Measurements from ENCODE around the gene TMPRSS9.

TMPRSS9 gene

GRCh38 chr19:2330255-2330631, 29.8 kb upstream of the TMPRSS9 start:
- no peak for DNase-seq

DNA sequence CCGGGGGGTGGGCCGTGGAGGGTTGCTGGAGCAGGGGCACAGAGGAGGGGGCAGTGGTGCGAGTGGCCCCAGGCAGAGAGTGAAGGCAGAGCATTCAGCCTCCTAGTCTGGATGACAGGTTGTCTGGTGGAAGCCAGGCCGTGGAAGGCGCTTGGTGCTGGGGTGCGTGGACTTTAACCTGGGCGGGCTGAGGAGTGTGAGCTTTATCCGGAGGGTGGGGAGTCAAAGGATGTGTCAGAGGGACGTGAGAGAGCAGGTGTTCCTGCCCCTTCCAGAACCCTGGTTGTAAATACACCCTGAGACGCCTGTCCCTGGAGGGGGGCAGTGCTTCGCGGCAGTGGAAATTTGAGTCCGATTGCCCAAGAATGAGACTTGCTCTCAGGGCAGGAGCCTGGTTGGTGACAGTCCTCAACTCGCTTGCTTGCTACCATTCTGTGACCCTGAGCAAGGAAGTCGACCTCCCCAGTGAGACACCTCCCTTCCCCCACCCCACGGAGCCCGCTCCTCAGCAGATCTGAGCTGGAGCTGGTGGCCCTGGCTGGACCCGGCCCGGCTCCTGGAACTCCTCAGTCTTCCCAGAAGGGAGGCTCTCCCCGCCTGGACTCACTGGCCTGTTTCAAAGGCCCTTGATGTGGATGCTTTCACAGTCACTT, 29.3 kb upstream of the TMPRSS9 start:
- no peak for DNase-seq

DNA sequence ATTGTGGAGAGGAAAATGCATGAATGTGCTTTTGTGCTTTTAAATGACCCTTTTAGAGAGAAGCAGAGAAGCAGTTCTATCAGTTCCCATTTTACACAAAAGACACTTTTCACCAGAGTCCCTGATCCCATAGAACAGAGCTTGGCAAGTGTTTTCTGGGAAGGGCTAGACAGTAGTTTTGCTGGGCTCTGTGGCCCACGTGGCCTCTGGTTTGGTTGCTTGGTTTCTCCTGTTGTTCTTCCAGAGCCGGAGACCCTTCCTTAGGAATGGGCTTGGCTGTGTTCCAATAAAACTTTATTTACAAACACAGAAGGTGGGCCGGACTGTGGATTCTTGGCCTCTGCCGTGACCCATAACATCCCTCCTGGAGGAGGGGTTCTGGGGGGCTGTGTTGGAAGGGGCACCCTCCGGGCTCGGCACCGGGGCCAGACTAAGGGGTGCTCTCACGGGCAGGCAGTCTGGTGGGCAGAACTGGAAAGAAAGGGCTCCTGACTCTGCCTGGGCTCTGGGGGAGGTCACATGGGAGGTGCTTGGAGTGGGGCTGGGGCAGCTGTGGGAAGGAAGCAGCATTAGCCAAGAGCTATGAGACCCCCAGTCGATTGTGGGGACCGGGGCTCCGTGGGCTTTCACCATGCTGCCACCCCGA, 28.3 kb upstream of the TMPRSS9 start:
- DNase-seq, result no peak

DNA sequence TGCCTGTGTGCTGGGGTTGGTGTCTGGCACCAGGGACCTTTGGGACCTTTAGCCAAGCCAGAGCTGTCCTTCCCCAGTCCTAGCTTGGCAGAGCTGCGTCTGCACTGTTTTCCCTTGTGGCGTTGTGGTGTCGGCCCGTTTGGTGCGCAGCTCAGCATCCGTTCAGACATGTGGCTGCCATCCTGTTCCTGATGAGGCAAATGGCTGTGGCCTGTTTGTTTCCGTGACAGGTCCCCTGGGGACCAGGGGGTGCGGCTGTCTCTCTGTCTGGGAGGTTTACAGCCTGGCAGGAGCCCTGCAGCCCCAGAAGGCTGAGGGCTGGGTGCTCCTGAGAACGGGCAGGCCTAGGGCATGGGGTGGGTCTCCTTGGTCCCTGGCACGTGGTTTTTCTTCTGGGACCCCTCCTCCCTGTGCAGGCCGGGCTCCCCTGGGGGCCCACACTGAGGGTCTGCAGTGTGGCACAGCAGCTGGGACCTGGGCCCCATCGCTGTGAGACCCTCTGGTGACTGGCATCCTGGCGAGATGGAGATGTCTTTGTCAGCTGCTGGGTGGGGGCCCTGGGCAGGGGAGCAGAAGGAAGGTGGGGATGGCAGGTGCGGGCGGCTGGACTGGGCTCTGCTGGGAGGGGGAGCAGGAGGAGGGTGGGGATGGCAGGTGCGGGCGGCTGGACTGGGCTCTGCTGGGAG, 27.6 kb upstream of the TMPRSS9 start:
- no peak for DNase-seq

DNA sequence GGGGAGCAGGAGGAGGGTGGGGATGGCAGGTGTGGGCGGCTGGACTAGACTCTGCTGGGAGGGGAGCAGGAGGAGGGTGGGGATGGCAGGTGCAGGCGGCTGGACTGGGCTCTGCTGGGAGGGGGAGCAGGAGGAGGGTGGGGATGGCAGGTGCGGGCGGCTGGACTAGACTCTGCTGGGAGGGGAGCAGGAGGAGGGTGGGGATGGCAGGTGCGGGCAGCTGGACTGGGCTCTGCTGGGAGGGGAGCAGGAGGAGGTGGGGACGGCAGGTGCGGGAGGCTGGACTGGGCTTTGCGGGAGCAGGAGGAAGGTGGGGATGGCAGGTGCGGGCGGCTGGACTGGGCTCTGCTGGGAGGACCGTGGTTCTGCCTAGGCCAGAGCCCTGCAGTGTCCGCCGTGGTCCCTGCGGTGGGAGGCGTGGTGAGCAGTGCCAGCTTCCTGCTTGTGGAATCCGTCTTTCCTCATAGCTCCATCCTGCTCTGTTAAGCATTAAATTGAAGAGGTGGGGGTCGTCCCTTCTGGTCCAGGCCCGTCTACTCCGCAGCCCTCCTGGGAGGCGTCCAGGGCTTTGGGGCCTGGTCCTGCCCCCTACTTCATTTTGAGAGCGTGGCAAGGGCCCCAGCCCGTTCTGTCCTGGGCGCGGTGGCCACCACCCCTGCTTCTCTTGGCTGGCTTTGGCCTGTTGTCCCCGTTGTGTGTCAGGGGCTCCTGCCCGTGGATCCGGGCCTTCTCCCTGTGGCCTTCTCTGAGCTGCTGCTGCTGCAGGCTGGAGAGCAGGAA, 26.8 kb upstream of the TMPRSS9 start:
- DNase-seq, result no peak

DNA sequence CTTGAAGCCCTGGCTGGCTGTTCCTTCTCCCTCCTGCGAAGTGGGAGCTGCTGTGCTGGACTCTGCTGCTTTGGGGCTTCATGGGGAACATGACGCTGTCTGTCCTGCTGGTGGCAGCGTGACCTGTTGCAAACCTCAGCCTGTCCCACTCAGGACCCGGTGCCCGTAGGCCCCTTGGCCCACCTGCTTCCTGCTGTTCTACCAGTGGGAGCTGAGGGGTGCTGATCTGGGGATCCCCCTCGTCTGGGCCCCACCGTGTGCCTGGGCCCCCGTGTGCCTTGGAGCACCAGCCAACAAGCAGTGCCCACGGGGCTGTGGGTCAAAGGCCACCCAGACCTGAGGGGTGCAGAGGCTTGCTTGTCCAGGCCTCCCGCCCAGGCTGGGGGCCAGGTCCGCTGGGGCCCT, 26.3 kb upstream of the TMPRSS9 start:
- DNase-seq, result no peak

- DNase-seq, result no peak
Observed at GRCh38 chr19:2334426-2334825, 25.6 kb upstream of the TMPRSS9 start.

GRCh38 chr19:2334986-2335846, 24.8 kb upstream of the TMPRSS9 start:
- no peak for DNase-seq

DNA sequence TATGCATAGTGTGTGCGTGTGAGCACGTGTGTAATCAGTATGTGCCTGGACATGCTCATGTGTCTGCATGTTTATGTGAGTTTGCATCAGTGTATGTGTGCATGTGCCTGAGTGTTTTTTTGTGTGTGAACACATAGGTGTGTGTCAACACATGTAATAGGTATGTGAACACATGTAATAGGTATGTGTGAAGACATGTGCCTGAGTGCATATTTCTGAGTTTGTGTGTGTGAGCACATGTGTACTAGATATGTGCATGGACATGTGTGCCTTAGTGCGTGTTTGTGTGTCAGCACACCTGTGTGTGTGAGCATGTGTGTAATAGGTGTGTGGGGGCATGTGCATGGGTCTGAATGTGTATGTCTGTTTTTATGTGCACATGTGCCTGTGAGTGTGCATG, 24.2 kb upstream of the TMPRSS9 start:
- DNase-seq, result no peak

GRCh38 chr19:2336528-2337328, 23.3 kb upstream of the TMPRSS9 start:
- no peak for DNase-seq

DNA sequence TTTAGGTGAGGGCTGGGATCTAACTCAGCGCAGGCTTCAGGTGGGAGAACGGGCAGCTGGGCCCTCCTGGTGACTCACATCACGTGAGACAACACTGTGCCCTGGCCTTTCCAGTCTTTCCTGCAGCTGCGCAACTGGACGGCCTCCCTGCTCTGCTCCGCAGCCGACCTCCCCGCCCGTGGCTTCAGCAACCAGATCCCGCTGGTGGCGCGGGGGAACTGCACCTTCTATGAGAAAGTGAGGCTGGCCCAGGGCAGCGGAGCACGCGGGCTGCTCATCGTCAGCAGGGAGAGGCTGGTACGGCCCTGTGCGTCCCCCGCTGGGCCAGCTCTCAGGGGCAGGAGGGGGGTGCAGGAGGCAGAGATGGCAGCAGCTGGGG, 22.7 kb upstream of the TMPRSS9 start:
- DNase-seq, result no peak

- no peak for DNase-seq
Observed at GRCh38 chr19:2338055-2338615, 21.9 kb upstream of the TMPRSS9 start.

- no peak for DNase-seq
Observed at GRCh38 chr19:2338751-2339643, 21.1 kb upstream of the TMPRSS9 start.

DNA sequence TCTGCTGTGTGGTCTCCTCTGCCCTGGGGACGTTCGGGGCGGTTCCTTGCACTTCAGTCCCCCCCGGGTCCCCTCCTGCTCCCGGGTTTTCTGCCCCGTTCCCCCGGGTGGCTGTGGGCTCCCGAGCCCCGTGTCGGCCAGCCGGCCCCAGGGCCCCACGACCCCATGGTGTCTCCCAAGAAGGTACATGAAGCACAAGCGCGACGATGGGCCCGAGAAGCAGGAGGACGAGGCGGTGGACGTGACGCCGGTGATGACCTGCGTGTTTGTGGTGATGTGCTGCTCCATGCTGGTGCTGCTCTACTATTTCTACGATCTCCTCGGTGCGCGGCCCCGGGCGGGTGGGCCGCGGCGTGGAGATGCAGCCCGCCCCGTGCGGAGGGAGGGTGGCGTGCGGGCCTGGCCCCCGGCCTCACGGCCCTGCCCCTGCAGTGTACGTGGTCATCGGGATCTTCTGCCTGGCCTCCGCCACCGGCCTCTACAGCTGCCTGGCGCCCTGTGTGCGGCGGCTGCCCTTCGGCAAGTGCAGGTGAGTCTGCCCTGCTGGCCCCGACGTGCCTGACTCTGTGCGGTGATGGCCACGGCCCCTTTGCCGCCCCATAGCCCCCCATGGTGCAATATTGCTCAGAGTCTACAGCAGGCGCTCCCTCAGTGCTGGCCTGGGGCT, 20.3 kb upstream of the TMPRSS9 start:
- DNase-seq, result no peak

GRCh38 chr19:2340496-2341243, 19.4 kb upstream of the TMPRSS9 start:
- DNase-seq, result no peak

DNA sequence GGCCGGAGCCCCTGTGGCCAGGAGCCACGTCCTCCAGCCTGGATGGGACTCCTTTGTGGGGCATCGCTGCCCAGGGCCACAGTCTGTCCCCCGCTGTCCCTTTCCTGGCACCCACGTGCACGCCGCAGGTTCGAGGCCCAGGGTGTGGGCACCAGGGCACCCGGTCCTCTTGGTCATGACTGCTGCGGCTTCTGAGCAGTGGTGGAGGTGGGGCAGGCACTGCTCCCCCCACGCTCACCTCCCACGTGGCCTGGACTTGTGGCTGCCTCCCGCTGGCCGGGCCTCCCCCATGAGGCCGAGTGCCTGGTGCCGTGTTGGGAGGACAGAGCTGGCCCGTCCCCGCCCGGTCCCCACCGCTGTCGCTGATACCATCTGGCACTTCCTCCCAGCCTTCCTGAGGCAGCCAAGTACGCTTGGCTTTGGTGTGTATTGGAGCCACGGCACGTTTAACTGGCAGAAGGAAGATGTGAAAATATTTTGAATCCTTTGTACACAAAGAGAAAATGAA, 18.8 kb upstream of the TMPRSS9 start:
- no peak for DNase-seq

- DNase-seq, result no peak
Observed at GRCh38 chr19:2341982-2342381, 18.1 kb upstream of the TMPRSS9 start.

- DNase-seq, result no peak
Observed at GRCh38 chr19:2342656-2343288, 17.3 kb upstream of the TMPRSS9 start.

All from kidney glomerular epithelial cell (primary cell).